ENCODE measurements around the gene BICRA.

DNA sequence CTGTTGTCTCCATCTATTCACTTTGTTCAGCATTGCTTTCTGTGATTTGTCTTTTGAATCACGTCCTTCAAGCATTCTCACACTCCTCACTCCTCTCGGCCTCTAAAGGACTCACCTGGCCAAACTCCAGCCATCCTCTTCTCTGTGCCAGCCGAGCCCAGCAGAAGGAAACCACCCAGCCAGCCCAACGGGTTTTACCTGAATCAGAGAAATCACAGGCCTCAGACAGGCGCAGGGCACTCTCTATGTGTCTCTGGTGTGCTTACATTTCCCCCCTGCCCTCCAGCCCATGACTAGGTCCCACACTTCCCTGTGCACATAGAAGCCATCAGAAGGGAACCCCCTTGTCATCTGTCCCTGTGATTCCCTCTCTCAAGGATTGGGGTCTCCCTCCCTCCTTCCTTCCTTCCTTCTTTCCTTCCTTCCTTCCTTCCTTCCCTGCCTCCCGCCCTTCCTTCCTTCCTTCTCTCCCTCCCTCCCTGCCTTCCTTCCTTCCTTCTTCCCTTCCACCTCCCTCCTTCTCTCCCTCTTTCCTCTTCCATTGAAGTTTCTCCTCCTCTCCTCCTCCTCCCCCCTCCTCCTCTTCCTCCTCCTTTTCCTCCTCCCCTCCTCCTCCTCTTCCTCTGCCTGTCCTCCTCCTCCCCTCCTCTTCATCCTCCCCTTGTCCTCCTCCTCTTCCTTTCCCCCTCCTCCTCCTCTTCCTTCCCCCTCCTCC is 27.2 kb upstream of the BICRA start:
- TF ChIP-seq, protein P1, sequence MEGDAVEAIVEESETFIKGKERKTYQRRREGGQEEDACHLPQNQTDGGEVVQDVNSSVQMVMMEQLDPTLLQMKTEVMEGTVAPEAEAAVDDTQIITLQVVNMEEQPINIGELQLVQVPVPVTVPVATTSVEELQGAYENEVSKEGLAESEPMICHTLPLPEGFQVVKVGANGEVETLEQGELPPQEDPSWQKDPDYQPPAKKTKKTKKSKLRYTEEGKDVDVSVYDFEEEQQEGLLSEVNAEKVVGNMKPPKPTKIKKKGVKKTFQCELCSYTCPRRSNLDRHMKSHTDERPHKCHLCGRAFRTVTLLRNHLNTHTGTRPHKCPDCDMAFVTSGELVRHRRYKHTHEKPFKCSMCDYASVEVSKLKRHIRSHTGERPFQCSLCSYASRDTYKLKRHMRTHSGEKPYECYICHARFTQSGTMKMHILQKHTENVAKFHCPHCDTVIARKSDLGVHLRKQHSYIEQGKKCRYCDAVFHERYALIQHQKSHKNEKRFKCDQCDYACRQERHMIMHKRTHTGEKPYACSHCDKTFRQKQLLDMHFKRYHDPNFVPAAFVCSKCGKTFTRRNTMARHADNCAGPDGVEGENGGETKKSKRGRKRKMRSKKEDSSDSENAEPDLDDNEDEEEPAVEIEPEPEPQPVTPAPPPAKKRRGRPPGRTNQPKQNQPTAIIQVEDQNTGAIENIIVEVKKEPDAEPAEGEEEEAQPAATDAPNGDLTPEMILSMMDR (conservative IDR thresholded peaks at IDR 0.05) = no peak
- no peak for TF ChIP-seq EZH2 (IDR thresholded peaks at IDR 0.05; ENCODE audit: low read depth)
